K562 (cell line): Measurements from ENCODE around the gene SETD1B. TPM values are rescaled to one million over a fixed set of nuclear protein-coding genes. Genes with fewer than 3 reads are reported as not detected.
A peak's percentile ranks its signal among the peaks of the same experiment; 100 is the strongest.

ENCODE experiments used
- ARID4B ChIP-seq: sonication (generic); formaldehyde crosslinking; IDR thresholded peaks from 2 replicates; pipeline ENCODE4 v1.8.0; 2022; ENCODE audit warnings: mild to moderate bottlenecking, missing genetic modification reagents
- CHD1 ChIP-seq: fragments of 200-600 bp; sonication (generic); IDR thresholded peaks from one replicate; pipeline ENCODE4 v1.6.1; 2012; ENCODE audit warnings: mild to moderate bottlenecking, moderate library complexity, low read length, inconsistent platforms
- CXXC5 ChIP-seq: fragments of 250-450 bp; sonication (Bioruptor Pico); IDR thresholded peaks from 2 replicates; pipeline ENCODE4 v1.8.0; 2022; ENCODE audit warnings: inconsistent platforms, mild to moderate bottlenecking, moderate library complexity
- ETV1 ChIP-seq: fragments of 450-650 bp; conservative IDR thresholded peaks from 2 replicates; pipeline ENCODE4 v1.6.1; 2016; ENCODE audit warnings: missing genetic modification characterization, control low read depth, low read depth, missing compliant biosample characterization
- JUND ChIP-seq, 2 experiments: IDR thresholded peaks; 2 replicates in 1 of 2; 3 replicates in 1 of 2; pipeline ENCODE4 v1.6.1; 2011; ENCODE audit warnings: borderline replicate concordance in 2 of 2, low read depth in 2 of 2, low read length in 2 of 2, improper control_type of control experiment in 1 of 2, missing biosample characterization in 1 of 2, missing genetic modification characterization in 1 of 2, missing genetic modification reagents in 1 of 2
- KLF13 ChIP-seq: fragments of 450-650 bp; IDR thresholded peaks from 2 replicates; pipeline ENCODE4 v1.6.1; 2016; ENCODE audit warnings: missing genetic modification characterization, low read depth, mild to moderate bottlenecking, missing compliant biosample characterization, moderate library complexity, borderline replicate concordance
- MAZ ChIP-seq, 2 experiments: fragments of 450-650 bp in 1 of 2; sonication (generic) in 1 of 2; formaldehyde crosslinking; IDR thresholded peaks in 1 of 2; conservative IDR thresholded peaks in 1 of 2; 2 replicates each; pipeline versions ENCODE4 v1.4.0 to v1.5.0; 2020; ENCODE audit warnings: mild to moderate bottlenecking in 1 of 2, missing genetic modification reagents in 1 of 2
- NR2C1 ChIP-seq, 2 experiments: fragments of 450-650 bp; IDR thresholded peaks; 2 replicates each; pipeline ENCODE4 v1.6.1; 2017; ENCODE audit warnings: mild to moderate bottlenecking in 2 of 2, antibody characterized with exemption in 1 of 2, inconsistent platforms in 1 of 2, missing compliant biosample characterization in 1 of 2, missing genetic modification characterization in 1 of 2
- PPARD ChIP-seq: fragments of 250-450 bp; sonication (Bioruptor Pico); IDR thresholded peaks from 2 replicates; pipeline ENCODE4 v1.8.0; 2022; ENCODE audit warnings: inconsistent platforms, mild to moderate bottlenecking, moderate library complexity
- RAD21 ChIP-seq, 2 experiments: fragments of 250-450 bp in 1 of 2; fragments of 450-650 bp in 1 of 2; sonication (Bioruptor Pico) in 1 of 2; formaldehyde crosslinking in 1 of 2; IDR thresholded peaks in 1 of 2; conservative IDR thresholded peaks in 1 of 2; 2 replicates each; pipeline versions ENCODE4 v1.4.0 to v1.8.0; 2020 to 2022; ENCODE audit warnings: mild to moderate bottlenecking in 2 of 2, moderate library complexity in 1 of 2
- RBM22 ChIP-seq: fragments of 200-400 bp; formaldehyde crosslinking; IDR thresholded peaks from 2 replicates; pipeline ENCODE4 v1.6.1; 2018; ENCODE audit warnings: low read length, low read depth; ENCODE audit not compliant: poor library complexity, severe bottlenecking
- SIN3A ChIP-seq, 2 experiments: fragments of 150-350 bp in 1 of 2; IDR thresholded peaks; 2 replicates each; pipeline ENCODE4 v1.6.1; 2011 to 2016; ENCODE audit warnings: borderline replicate concordance in 2 of 2, low read depth in 2 of 2, low read length in 2 of 2, mild to moderate bottlenecking in 2 of 2, moderate library complexity in 2 of 2; ENCODE audit not compliant: control insufficient read depth in 1 of 2
- SMAD4 ChIP-seq: fragments of 250-450 bp; sonication (Bioruptor Pico); conservative IDR thresholded peaks from 2 replicates; pipeline ENCODE4 v1.8.0; 2021; ENCODE audit warnings: inconsistent platforms, mild to moderate bottlenecking, moderate library complexity
- TCF3 ChIP-seq: sonication (generic); formaldehyde crosslinking; IDR thresholded peaks from 2 replicates; pipeline ENCODE4 v1.4.0; 2020; ENCODE audit warnings: mild to moderate bottlenecking, missing genetic modification reagents
- THAP12 ChIP-seq: fragments of 250-450 bp; sonication (Bioruptor Pico); IDR thresholded peaks from 2 replicates; pipeline ENCODE4 v1.9.0; 2021; ENCODE audit warnings: mild to moderate bottlenecking, inconsistent platforms
- TOE1 ChIP-seq, 2 experiments: fragments of 450-650 bp in 1 of 2; sonication (generic) in 1 of 2; formaldehyde crosslinking in 1 of 2; IDR thresholded peaks; 2 replicates each; pipeline versions ENCODE4 v1.7.1 to v1.8.0; 2016 to 2022; ENCODE audit warnings: borderline replicate concordance in 2 of 2, mild to moderate bottlenecking in 2 of 2, antibody characterized with exemption in 1 of 2, inconsistent platforms in 1 of 2, low read depth in 1 of 2, missing genetic modification reagents in 1 of 2, moderate library complexity in 1 of 2
- polyA plus RNA-seq, 8 experiments: library from polyadenylated mRNA; depleted of rRNA in 4 of 8; stranded (reverse) in 5 of 8; unstranded in 3 of 8; fragments of >200 nt; fragmentation: Nextera tagmentation in 2 of 8; fragmentation: Illumina TruSeq in 1 of 8; extraction: Ambion mirVana in 2 of 8; extraction: Trizol in 1 of 8; gene quantifications; 2 replicates each; pipeline versions ENCODE4 v1.2.1 to v1.2.3, GENCODE V29; 2011 to 2014; ENCODE audit warnings: inconsistent platforms in 1 of 8, missing spikeins in 1 of 8
- total RNA-seq, 7 experiments: library from RNA; depleted of rRNA in 6 of 7; stranded (reverse); fragments of >200 nt in 6 of 7; fragmentation: Illumina TruSeq in 2 of 7; extraction: Trizol in 2 of 7; gene quantifications; 2 replicates each; pipeline versions ENCODE4 v1.2.1 to v1.2.3, GENCODE V29; 2011 to 2021; ENCODE audit warnings: low replicate concordance in 1 of 7

SETD1B gene
- total and polyA plus RNA-seq, 9 of the 15 experiments (the other 6 are each of a cell fraction or from before 2014, with no cell fraction given) = 0.48 to 26.6 (median 2.3) TPM

GRCh38 chr12:121796855-121797751 is 6.7 kb upstream of the SETD1B start (continued):
- TF ChIP-seq TCF3 (CRISPR knock-in tag) (peak; percentile 29), CHD1 (peak; percentile 23), MAZ (CRISPR knock-in tag; conservative IDR thresholded peaks at IDR 0.05 in 1 of 2, IDR thresholded peaks at IDR 0.05 in 1 of 2) (peak; percentile 85 to 95), RAD21 (CRISPR knock-in tag; conservative IDR thresholded peaks at IDR 0.05 in 1 of 2, IDR thresholded peaks at IDR 0.05 in 1 of 2) (peak; percentile 15 to 41; a peak in 2 of 4 replicates), TOE1 (IDR thresholded peaks at IDR 0.05; ENCODE audit: borderline replicate concordance) (peak; percentile 68; the same call in 1 of the 2 replicates), TOE1 (CRISPR knock-in tag; IDR thresholded peaks at IDR 0.05; ENCODE audit: borderline replicate concordance, low read depth) (no peak), JUND (IDR thresholded peaks at IDR 0.05; ENCODE audit: borderline replicate concordance, low read depth, low read length) (peak; percentile 46), JUND (tag; IDR thresholded peaks at IDR 0.05; ENCODE audit: borderline replicate concordance, low read depth, low read length) (no peak; the same call in 2 of the 3 replicates), KLF13 (tag) (peak; percentile 92), ARID4B (CRISPR knock-in tag) (peak; percentile 82), THAP12 (CRISPR knock-in tag) (0 out of 2 replicates have a peak, but pooled peaks have one; percentile 51), RBM22 (peak; percentile 65), ETV1 (tag) (peak; percentile 82), CXXC5 (CRISPR knock-in tag) (peak; percentile 82), SIN3A (IDR thresholded peaks at IDR 0.05; ENCODE audit: borderline replicate concordance in 2 of 2, control insufficient read depth in 1 of 2, low read depth in 2 of 2, low read length in 2 of 2) (peak; percentile 63 to 67; a peak in 2 of 4 replicates), NR2C1 (IDR thresholded peaks at IDR 0.05) (peak; percentile 75; the same call in 1 of the 2 replicates), NR2C1 (tag; IDR thresholded peaks at IDR 0.05) (peak; percentile 78), PPARD (CRISPR knock-in tag) (no peak), SMAD4 (CRISPR knock-in tag) (peak; percentile 72; the same call in 1 of the 2 replicates)
